Measurements from ENCODE around the gene SHISA4. TPM values are rescaled to one million over a fixed set of nuclear protein-coding genes. Genes with fewer than 3 reads are reported as not detected.

SHISA4 gene
- total RNA-seq, 1 experiment from 2014 or later = 0.31 TPM

DNA sequence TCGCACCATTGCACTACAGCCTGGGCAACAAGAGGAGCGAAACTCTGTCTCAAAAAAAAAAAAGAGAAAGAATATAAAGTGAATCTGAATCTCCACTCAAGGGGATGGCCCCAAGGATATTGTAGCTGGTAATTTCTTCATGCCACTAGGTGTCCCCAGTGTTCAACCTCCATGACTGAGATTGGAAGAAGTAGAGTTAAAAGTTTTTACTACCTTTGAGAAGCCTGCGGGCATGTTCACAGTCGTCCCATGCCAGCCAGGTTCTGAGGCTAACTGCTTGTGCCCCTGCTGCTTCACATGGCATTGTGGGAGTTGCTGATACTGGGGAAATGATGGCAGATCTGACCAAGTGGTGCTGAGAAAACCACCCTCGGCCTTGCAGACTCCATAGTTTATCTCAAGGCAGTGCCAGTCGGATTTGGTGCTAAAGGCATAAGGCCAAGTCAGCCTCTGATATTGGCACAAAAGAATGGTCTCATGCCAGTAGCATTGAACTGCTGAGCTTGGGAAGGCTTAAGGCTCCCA, 10.8 kb upstream of the SHISA4 start:
- in situ Hi-C loops (cut with HindIII; ENCODE audit: low sequenced_read_pairs) = no loop called here
- DNase-seq (ENCODE audit: low spot score) = peak; percentile 65

DNA sequence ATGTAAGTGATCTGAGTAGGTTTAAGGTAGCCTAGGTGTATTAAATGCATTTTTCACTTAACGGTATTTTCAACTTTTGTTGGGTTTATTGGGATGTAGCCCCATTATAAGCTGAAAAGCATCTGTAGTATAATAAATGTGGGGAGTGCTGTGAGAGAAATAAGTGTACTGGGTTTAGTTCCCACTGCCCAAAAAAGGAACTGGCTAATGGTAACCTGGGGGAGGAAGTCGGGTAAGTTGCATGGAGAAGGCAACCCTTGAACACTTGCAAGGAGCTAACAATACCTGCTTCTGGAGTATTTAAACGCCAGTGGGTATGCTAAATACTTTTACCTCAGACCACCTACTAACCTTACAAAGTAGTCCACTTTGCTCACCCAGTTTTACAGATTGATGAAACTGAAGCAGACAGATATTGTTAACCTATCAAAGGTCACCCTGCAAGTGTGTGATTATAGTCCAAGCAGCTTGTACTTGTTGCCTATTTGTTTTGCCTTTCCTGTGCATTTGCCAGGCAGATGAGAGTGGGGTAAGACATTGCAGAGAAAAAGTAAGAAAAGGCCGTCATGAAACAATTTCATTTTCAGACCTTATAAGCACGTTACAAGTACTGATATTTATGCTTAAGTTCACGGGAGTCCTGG, 7.6 kb upstream of the SHISA4 start:
- no peak for DNase-seq (ENCODE audit: low spot score)
- in situ Hi-C loops (cut with HindIII; ENCODE audit: low sequenced_read_pairs) = no loop called here

DNA sequence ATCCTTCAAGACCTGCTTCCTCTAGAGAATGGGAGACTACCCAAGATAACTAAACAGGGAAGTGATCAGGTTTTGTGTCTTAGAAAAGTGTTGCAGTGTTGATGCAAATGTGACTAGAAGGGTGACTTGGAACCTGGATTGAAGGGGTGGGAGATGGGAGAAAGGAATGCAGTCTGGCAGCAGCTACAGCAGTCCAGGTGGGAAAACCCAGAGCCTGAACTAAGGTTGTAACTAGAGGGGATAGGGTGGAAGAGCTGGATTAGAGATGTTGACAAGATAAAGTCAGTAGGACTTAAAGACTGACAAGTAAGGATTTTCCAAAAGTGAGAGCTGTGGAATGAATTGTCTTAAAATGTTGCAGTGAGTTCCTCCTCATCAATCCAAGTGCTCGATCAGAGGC, 7.1 kb upstream of the SHISA4 start:
- in situ Hi-C loops (cut with HindIII; ENCODE audit: low sequenced_read_pairs) = no loop called here
- no peak for DNase-seq (ENCODE audit: low spot score)

DNA sequence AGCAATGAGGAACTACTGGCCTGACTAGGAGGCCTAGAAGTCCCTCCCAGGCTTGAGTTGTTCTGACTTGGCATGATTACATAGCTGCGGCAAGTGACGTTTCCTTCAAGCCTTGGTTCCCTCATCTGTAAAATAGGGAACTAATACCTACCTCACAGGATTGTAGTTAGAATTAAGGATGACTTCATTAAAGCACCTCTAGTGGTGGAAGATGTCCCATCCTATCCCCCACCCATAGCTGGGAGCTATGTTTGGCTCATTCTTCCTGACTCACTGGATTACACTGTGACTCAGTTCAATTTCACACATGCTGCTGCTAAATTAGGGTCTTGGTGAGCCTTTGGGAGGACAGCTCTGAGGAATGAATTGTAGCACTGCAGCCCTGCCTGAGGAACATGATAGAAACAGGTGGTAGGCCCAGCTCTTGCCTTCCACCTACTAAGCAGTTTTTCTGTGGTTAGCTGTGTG, 6.0 kb upstream of the SHISA4 start:
- DNase-seq (ENCODE audit: low spot score) = no peak
- in situ Hi-C loops (cut with HindIII; ENCODE audit: low sequenced_read_pairs) = no loop called here

DNA sequence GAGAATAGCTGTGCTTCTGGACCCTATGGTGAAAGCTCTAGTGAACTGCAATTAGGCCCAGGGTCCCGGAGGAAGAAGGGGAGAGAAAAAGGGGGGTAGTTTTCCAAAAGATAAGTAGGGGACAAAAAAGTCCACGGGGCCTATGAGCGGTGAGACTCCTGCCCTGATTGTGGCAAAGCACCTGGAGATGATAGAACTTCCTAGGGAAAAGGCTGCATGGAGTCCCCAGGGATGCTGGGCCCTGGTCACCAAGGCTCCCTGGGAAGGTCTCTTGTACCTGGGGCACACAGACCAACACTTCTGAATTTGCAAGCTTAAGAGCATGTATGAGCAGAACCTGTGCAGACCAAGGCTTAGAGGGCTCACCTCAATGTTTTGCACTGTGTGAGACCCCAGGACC, 5.4 kb upstream of the SHISA4 start:
- in situ Hi-C loops (cut with HindIII; ENCODE audit: low sequenced_read_pairs) = no loop called here
- DNase-seq (ENCODE audit: low spot score) = no peak

DNA sequence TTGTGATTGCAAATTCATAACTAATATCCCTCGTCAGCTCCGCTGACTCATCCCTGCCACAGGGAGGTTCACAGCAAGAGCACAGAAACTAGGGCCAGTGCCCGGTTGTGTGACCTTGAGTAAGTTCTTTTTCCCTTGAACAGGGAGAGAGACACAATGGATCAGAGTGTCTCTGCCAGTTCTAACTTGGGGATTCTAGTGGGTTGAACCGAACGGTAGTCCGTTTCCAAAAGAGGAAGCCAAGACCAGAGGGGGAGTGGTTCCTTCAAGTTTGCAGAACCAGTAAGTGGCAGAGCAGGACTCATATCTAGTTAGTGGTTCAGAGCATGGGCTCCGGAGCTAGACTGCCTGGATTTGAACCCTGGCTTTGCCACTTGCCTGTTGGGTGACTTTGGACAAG, 4.9 kb upstream of the SHISA4 start:
- DNase-seq (ENCODE audit: low spot score) = peak; percentile 25
- in situ Hi-C loops (cut with HindIII; ENCODE audit: low sequenced_read_pairs) = no loop called here

DNA sequence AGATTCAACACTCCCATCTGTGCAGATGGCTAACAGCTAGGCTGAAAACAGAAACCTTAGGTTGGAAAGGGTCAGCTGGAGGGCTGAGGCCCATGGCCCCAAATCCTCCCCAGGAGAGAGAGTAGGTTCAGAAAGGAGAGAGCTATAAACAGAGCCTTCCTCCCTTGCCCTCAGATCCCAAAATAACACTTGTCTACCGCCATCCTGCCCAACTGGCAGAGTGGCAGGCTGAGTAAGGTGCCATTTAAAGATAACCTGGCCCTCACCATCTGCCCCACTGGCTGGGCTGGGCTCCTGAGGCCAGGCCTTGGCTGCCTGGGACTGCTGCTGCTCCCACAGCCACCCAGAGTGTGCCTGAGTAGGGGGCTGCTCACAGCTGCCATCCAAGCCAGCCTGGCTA, 4.3 kb upstream of the SHISA4 start:
- in situ Hi-C loops (cut with HindIII; ENCODE audit: low sequenced_read_pairs) = no loop called here
- peak; percentile 37 for DNase-seq (ENCODE audit: low spot score)

DNA sequence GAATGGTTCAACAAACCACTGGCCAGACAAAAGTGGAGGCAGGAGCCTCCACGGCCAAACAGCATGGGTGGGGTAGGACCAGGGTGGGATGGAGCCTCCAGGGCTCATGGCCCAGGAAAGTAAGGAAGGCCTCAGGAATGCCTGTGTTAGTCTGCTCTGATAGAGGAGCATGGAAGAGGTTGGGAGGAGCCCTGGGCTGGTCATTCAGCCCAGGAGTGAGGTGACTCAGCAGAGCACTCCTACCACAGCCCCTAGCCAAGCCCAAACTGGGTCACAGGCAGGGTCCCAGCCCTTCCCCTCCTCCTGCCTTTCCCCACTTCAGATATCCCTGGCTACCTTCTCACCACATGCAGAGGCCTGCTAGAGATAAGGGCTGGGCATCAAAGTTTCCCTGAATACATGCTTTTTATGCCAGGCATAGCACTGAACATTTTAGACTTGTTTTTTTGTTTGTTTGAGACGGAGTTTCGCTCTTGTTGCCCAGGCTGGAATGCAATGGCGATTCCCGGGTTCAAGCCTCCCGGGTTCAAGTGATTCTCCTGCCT, 3.1 kb upstream of the SHISA4 start:
- in situ Hi-C loops (cut with HindIII; ENCODE audit: low sequenced_read_pairs) = no loop called here
- DNase-seq (ENCODE audit: low spot score) = no peak

DNA sequence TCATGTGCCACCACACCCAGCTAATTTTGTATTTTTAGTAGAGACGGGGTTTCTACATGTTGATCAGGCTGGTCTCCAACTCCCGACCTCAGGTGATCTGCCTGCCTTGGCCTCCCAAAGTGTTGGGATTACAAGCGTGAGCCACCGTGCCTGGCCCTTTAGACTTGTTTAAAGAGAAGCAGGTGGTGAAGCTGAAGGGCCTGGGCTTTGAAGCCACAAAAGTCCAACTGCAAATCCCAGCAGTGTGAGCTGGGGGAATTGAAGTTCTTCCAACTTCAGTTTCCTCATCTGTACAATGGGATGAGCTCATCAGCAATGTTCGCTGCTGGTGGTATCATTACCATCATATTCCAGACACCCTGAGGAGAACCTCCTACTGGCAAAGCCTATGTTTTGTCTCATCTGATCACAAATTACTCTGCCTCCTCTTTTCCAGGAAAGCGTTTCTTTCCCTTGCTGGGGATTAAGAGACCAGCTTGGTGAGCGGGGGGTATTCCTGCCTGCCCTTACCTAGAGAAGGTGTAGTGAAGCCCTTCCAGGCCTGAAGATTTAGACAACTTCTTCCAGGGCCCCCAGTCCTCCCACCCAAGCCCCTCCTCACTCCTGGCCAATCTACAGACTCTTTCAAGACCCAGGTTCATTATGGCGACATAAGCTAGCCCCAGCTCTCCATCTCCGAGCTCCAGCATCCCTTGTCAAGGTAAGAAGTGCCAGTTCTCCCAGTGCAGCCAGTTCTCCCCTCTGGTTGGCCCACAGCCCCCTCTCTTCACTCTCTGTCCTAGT, 2.4 kb upstream of the SHISA4 start:
- in situ Hi-C loops (cut with HindIII; ENCODE audit: low sequenced_read_pairs) = no loop called here
- no peak for DNase-seq (ENCODE audit: low spot score)

DNA sequence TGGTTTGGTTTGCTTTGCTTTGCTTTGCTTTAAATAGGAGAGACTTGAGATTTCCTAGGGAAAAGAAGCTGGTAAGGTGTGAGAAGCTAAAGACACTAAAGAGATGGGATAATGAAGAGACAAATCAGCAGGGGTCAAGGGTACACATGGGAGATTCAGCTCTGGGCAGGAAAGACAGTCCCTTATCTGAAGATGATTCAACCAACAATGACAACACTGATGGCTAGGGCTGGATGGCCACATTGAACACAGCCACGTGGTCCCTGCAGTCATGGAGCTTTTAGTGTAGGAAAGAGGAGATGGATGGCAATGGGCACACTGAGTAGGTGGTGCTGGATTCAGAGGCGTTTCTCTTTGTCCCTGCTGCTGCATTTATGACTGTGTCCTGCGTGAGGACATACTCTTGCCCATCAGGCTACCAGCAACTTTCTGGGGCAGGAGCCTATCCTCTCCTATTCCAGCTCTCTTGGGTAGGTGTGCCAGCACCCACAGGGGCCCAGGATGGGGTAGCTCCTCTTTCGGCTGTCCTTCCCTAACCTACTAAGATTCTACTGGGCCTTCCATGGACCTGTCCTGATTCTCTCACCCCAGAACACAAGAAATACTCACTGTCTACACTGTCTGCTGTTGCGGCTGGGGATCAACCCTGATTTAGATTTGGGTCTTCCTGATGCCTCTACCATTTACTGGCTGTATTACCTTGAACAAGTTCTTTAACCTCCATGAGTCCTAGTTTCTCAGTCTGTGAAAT, 1.4 kb upstream of the SHISA4 start:
- in situ Hi-C loops (cut with HindIII; ENCODE audit: low sequenced_read_pairs) = no loop called here
- DNase-seq (ENCODE audit: low spot score) = no peak

DNA sequence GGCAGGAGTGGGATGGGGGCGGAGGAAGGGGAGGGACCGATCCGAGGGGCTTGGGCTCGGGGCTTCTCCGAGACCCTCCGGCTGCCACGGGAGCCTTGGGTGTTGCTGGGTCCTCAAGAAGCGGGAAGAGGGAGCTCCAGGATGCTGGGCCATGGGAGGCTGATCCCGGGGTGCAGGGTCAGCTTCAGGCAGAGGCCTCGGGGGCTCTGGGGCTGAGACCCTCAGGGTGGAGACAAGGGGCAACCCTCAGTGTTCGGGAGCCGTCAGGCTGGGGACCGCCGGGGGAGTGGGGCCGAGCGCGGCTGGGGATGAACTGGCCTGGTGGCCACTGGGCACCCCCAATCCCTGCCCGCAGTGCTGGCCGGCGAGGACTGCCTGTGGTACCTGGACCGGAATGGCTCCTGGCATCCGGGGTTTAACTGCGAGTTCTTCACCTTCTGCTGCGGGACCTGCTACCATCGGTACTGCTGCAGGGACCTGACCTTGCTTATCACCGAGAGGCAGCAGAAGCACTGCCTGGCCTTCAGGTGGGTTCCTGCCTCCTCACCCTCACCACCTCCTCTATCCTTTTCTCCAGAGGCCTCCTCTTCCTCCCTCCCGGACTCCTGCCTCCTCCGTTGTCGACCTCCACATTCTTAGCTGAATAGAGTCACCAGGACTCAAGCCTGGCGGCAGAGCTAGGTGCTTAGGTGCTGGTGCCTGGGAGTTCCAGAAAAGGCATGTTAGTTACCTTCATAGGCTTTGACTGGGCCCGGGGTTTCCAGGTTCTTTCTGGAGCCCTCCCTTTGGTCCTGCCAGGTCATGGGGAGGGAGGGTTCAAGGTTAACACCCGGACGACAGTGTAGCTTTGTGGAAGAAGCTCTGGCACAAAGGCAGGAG, 631 bp downstream of the SHISA4 start:
- peak; percentile 67 for DNase-seq (ENCODE audit: low spot score)
- in situ Hi-C loops (cut with HindIII; ENCODE audit: low sequenced_read_pairs) = no loop called here

DNA sequence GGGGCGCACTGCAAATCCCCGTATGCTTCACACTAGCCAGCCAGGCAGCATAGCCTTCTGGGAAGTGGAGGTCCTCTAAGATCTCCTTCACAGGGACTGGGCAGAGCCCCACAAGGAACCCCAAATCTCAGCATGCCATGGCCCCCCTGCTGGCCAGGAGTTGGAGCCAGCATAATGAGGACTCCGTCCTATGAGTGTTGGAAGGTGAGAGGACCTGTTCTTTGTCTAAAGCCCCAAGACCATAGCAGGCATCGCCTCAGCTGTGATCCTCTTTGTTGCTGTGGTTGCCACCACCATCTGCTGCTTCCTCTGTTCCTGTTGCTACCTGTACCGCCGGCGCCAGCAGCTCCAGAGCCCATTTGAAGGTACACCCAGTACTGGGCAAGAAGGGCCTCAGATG, 1.5 kb downstream of the SHISA4 start:
- peak; percentile 87 for DNase-seq (ENCODE audit: low spot score)
- in situ Hi-C loops (cut with HindIII; ENCODE audit: low sequenced_read_pairs) = no loop called here

DNA sequence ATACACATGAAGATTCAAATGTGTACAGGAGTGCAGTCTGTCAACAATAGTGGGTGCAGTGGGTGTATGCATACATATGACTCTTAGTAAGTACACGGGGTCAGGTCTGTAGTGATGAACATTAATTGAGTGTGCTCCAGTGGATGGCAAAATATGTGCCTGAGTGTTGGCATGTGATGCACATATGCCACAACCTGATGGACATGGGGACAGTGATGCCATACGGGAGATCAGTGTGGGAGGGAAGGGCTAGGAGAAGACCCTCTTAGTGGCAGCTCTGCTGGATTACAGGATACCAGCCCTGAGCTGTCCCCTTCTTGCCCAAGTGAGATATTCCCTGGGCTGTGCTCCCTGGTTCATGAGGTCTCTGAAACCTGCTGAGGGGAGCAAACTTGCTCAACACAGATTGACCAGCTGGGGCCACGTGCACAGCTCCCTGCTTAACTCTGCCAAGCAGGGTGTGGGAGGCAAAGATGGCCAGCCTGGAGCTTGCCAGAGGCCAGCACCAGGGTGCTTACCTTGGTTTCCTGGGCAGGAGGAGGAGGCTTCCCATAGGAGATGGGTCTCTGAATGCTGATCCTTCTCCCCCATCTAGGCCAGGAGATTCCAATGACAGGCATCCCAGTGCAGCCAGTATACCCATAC, 2.2 kb downstream of the SHISA4 start:
- DNase-seq (ENCODE audit: low spot score) = peak; percentile 24

DNA sequence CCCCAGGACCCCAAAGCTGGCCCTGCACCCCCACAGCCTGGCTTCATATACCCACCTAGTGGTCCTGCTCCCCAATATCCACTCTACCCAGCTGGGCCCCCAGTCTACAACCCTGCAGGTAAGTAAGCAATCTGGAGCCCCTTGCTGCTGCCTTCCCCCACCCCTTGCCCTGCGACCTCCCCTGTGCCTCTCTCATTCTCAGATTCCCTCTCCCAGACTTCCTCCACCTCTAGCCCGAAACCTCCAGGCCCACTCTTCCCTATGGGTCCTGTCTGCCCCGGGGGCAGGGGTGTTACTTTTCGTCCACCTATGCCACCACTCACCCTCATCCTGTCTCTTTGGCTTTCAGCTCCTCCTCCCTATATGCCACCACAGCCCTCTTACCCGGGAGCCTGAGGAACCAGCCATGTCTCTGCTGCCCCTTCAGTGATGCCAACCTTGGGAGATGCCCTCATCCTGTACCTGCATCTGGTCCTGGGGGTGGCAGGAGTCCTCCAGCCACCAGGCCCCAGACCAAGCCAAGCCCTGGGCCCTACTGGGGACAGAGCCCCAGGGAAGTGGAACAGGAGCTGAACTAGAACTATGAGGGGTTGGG, 2.9 kb downstream of the SHISA4 start:
- in situ Hi-C loops (cut with HindIII; ENCODE audit: low sequenced_read_pairs) = no loop called here
- no peak for DNase-seq (ENCODE audit: low spot score)

More for the DNA sequence above, 2.2 kb downstream of the SHISA4 start:
- in situ Hi-C loops (cut with HindIII; ENCODE audit: low sequenced_read_pairs) = no loop called here

DNA sequence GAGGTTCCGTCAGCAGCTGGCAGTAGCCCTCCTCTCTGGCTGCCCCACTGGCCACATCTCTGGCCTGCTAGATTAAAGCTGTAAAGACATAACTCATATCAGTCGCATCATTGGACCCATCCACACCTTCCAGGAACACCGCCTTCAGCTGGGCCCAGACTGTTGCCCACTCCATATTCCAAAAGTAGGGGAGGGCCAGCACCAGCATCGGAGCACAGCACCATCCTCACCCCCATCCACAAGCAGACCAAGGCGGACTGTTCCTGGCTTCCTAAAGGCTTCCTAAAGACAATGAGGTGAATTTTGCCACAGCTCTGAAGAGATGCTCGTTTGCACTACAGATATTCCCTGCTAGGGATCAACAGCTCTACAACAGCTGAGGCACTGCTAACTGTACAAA, 3.5 kb downstream of the SHISA4 start:
- in situ Hi-C loops (cut with HindIII; ENCODE audit: low sequenced_read_pairs) = no loop called here
- DNase-seq (ENCODE audit: low spot score) = no peak

DNA sequence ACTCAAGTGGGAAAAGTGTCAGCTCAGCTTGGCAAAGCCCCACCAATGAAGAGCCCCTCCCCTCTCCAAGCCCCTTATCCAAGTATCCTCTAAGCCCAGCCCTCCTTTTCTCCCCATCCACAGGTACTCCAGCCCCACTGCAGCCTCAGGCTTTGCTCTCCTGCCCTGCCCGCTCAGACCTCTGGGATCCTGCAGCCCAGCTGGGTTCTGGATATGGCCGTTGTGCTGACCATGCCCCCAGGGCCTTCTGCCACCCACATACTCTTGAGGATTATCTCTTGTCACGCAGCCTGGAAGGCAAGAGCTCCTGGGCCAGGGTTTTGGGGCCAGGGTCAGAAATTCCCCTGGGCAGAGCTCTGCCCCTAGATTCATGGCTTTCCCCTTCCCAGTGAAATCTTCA, 4.7 kb downstream of the SHISA4 start:
- DNase-seq (ENCODE audit: low spot score) = no peak
- in situ Hi-C loops (cut with HindIII; ENCODE audit: low sequenced_read_pairs) = no loop called here

DNA sequence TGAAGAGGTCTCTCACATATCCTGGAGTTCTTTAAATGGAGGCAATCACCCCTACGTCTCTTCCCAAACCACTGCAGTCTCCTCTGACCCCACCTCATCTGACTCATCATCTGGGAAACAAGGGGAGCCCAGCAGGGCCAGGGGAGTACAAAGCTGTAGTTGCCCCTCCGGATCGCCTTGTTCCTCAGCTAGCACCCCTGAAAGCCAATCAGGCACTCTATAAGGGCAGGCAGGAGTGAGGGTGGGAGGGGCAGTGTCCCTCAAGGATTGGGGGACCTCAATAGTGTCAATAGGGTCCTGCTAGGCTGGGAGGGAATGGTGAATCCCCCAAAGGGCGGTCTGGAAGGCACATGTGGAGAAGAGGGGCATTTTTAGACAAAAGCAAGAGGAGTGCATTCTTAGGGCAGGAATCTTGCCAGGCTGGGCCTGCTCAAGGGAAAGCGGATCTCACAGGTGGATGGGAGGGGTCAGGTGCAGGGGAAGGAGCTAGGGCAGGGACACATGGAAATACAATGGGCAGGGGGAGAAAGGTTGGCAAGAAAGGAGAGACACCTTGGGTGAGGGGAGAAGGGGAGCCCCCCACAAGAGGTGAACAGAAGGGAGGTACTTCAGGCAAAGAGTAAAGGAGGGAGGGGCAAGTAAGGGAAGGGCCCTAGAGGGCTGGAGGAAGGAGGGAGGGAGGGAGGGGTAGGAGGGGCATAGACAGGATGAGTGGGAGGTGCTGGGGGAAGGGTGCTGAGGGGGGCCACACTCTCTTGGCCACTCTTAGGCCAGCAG, 5.8 kb downstream of the SHISA4 start:
- in situ Hi-C loops (cut with HindIII; ENCODE audit: low sequenced_read_pairs) = no loop called here
- DNase-seq (ENCODE audit: low spot score) = no peak

All from G401 (cell line).